ENCODE data around the gene ACLY. TPM values are rescaled to one million over a fixed set of nuclear protein-coding genes. Genes with fewer than 3 reads are reported as not detected.
A peak's percentile ranks its signal among the peaks of the same experiment; 100 is the strongest.

The ACLY gene
- 100 to 1,000 TPM; 142 to 153 TPM for total RNA-seq

DNA sequence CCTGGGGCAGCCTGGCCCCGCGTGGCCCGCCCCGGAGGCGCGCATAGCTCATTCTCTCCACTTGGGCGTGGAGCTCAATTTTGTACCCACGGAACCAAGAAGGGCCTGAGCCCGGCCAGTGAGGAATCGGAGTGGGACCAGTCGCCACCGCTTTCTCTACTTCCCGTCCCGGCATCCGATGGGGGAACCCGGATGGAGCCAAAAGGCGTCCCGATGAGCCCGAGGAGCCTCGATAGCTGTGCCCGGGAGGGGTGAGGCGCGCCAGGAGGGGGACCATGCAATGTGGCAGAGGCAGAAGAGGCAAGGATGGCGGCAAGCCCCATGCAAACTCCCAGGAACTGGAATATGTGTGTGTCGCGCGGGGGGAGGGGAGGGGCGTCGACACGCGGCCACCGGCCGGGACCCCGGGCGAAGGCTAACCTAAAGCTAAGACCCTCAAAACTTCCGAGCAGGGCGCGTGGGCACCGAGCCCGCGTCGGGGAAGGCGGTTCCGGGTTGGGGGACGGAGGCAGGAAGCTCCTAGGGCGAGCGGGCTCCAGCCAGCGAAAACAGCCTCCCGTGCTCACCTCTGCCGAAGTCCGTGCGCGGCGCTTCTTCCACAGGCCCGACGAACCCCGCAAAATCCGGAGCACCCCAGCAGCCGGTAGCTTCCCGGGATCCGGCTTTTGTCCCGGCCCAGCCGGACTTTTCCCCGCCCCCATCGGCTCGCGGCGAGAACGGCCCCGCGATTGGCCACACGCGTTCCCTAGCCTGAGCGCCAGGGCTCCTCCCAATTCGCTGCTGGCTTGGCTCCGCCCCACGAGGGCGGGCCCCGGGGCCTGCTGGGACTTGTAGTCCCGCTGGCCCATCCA lies at the start of gene ACLY:
Gene ACLY, minus strand, starts transcription at position 638 of the 851 bp plus-strand sequence. CDS start 5,078 bp downstream, outside the sequence.
- POLR2A ChIA-PET, result interaction anchor here (1.0 to 5.6 kb wide), 10 partner anchors 8 to 361 kb away, joined by 3 to 78 read pairs (median 8); partner anchors contain the start of genes CNP, DNAJC7, EIF1 and KLHL11
- peak; percentile 95 for ATAC-seq (ENCODE audit: low read depth)

GRCh38 chr17:41967921-41968578 lies 49.3 kb upstream of the ACLY start:
- Mint-ChIP-seq H3K4me3 (peak overlapping the region; percentile 87), H3K27me3 (no peaks in the 10 kb centered on the region), H3K36me3 (peaks cover 20% of the 10 kb centered on the region), H3K9me3 (no peaks in the 10 kb centered on the region), H3K27ac (peak overlapping the region; percentile 83), H3K4me1 (peaks cover 33% of the 10 kb centered on the region)
- no peak for DNase-seq
- no peak for ATAC-seq (ENCODE audit: low read depth)
- POLR2A ChIA-PET, result interaction anchor here (0.8 to 6.3 kb wide), 5 partner anchors 14 to 144 kb away, joined by 3 to 87 read pairs (median 8); partner anchors contain the start of genes DHX58, DNAJC7 and NKIRAS2

More for the DNA sequence above, at the start of gene ACLY:
- peak within 1 kb of the TSS; percentile 98 for H3K4me3 Mint-ChIP-seq
- H3K27ac Mint-ChIP-seq, result peak within 1 kb of the TSS; percentile 97
- no peaks in the 10 kb centered on the region for H3K27me3 Mint-ChIP-seq
- peaks cover 5% of the 10 kb centered on the region for H3K36me3 Mint-ChIP-seq
- peak; percentile 99 for DNase-seq
- H3K4me1 Mint-ChIP-seq, result peaks cover 30% of the 10 kb centered on the region
- no peaks in the 10 kb centered on the region for H3K9me3 Mint-ChIP-seq

DNA sequence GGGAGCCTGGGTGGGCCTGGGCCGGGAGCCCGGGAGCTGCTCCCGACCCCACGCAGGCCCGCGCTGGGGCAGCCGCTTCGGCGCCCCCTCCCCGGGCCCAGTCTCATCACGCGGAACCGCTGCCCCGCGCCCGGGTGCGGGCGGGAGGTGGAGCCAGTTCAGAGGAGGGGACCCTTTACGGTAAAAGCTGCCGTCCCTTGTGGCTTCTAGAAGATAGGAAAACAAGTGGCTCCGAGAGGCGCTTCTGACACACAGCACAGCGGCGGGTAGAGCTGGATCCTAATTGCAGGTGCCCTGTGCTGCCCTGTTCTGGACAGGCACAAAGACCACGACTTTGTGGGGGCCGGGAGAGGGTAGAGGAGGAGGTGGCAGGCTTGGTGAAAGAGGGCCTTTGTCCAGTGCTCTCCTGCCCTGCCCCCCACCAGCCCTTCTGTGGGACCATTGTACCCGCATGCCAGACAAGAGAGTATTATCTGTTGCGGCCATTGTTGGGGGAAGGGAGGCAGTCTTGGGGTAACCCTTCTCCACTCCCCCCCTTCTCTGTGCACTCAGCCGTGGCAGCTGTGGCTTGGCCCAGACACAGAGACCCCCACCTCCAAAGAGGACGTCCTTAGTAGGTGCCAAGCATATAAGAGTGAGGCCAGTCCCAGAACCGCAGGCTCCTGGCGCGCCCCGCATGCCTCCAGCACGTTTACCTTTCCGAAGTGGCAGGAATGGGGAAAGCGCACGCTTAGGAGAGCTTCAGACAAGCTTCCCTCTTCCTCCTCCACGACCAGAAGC lies 48.6 kb upstream of the ACLY start:
- DNase-seq, result no peak
- no peaks in the 10 kb centered on the region for H3K9me3 Mint-ChIP-seq
- H3K27me3 Mint-ChIP-seq, result no peaks in the 10 kb centered on the region
- H3K4me3 Mint-ChIP-seq, result peak overlapping the region; percentile 87
- POLR2A ChIA-PET, result interaction anchor here (0.8 to 6.3 kb wide), 18 partner anchors 10 to 278 kb away, joined by 3 to 87 read pairs (median 4); partner anchors contain the start of genes ACLY, DHX58, DNAJC7 and HSPB9
- no peak for ATAC-seq (ENCODE audit: low read depth)
- peaks cover 16% of the 10 kb centered on the region for H3K36me3 Mint-ChIP-seq
- peaks cover 32% of the 10 kb centered on the region for H3K4me1 Mint-ChIP-seq
- peak overlapping the region; percentile 83 for H3K27ac Mint-ChIP-seq

GRCh38 chr17:41966463-41967140 lies 47.9 kb upstream of the ACLY start, which contains the start of gene CNP:
CNP (plus strand) TSS chr17:41966795; CDS start chr17:41966885, 90 bp downstream.
- peak within 1 kb of the TSS; percentile 86 for H3K27ac Mint-ChIP-seq
- peaks cover 13% of the 10 kb centered on the region for H3K36me3 Mint-ChIP-seq
- H3K4me1 Mint-ChIP-seq, result peaks cover 28% of the 10 kb centered on the region
- ATAC-seq (ENCODE audit: low read depth), result peak; percentile 77
- H3K4me3 Mint-ChIP-seq, result peak within 1 kb of the TSS; percentile 87
- H3K9me3 Mint-ChIP-seq, result no peaks in the 10 kb centered on the region
- POLR2A ChIA-PET, result interaction anchor here (0.5 to 6.3 kb wide), 29 partner anchors 9 to 506 kb away, joined by 3 to 87 read pairs (median 4); partner anchors contain the start of genes ACLY, DHX58, DNAJC7 and HSPB9
- peak; percentile 96 for DNase-seq
- peaks cover 2% of the 10 kb centered on the region for H3K27me3 Mint-ChIP-seq

- H3K9me3 Mint-ChIP-seq, result no peaks in the 10 kb centered on the region
Observed at GRCh38 chr17:41965694-41966462, 47.1 kb upstream of the ACLY start.

GRCh38 chr17:41962768-41963434 lies 44.1 kb upstream of the ACLY start:
- Mint-ChIP-seq H3K4me3 (no peak overlapping the region), H3K4me1 (peaks cover 15% of the 10 kb centered on the region), H3K27me3 (peaks cover 2% of the 10 kb centered on the region), H3K36me3 (peaks cover under 1% of the 10 kb centered on the region), H3K9me3 (no peaks in the 10 kb centered on the region), H3K27ac (no peak overlapping the region)
- POLR2A ChIA-PET, result interaction anchor here (1.2 to 2.5 kb wide), 2 partner anchors 32 to 171 kb away, joined by 4 to 15 read pairs; partner anchors contain the start of gene ODAD4
- peak; percentile 74 for DNase-seq
- peak; percentile 23 for ATAC-seq (ENCODE audit: low read depth)

More at GRCh38 chr17:41965694-41966462, 47.1 kb upstream of the ACLY start:
- POLR2A ChIA-PET, result interaction anchor here (0.5 to 6.3 kb wide), 27 partner anchors 10 to 506 kb away, joined by 3 to 87 read pairs (median 4); partner anchors contain the start of genes ACLY, DHX58, DNAJC7 and HSPB9
- Mint-ChIP-seq H3K4me1 (peaks cover 24% of the 10 kb centered on the region), H3K4me3 (peak overlapping the region; percentile 76), H3K27ac (peak overlapping the region; percentile 86), H3K36me3 (peaks cover 11% of the 10 kb centered on the region), H3K27me3 (peaks cover 2% of the 10 kb centered on the region)
- ATAC-seq (ENCODE audit: low read depth) (peak; percentile 38), DNase-seq (peak; percentile 64)

GRCh38 chr17:41962111-41962510 lies 43.4 kb upstream of the ACLY start:
- Mint-ChIP-seq H3K27ac (no peak overlapping the region), H3K36me3 (no peaks in the 10 kb centered on the region), H3K4me1 (peaks cover 13% of the 10 kb centered on the region), H3K4me3 (no peak overlapping the region), H3K27me3 (peaks cover 2% of the 10 kb centered on the region), H3K9me3 (no peaks in the 10 kb centered on the region)
- DNase-seq, result no peak
- POLR2A ChIA-PET, result interaction anchor here (2.5 kb wide), 1 partner anchor 31 kb away, joined by 15 read pairs; the partner anchor contains the start of gene ODAD4
- ATAC-seq (ENCODE audit: low read depth), result no peak

- Mint-ChIP-seq H3K9me3 (no peaks in the 10 kb centered on the region), H3K4me3 (no peak overlapping the region), H3K4me1 (peaks cover 4% of the 10 kb centered on the region), H3K36me3 (peaks cover 1% of the 10 kb centered on the region), H3K27ac (no peak overlapping the region), H3K27me3 (peaks cover 2% of the 10 kb centered on the region)
- DNase-seq, result no peak
- POLR2A ChIA-PET, result interaction anchor here (0.6 to 2.6 kb wide), 3 partner anchors 10 to 153 kb away, joined by 3 to 7 read pairs (median 3); partner anchors contain the start of gene DHX58
- no peak for ATAC-seq (ENCODE audit: low read depth)
Observed at GRCh38 chr17:41959336-41960095, 40.8 kb upstream of the ACLY start.

DNA sequence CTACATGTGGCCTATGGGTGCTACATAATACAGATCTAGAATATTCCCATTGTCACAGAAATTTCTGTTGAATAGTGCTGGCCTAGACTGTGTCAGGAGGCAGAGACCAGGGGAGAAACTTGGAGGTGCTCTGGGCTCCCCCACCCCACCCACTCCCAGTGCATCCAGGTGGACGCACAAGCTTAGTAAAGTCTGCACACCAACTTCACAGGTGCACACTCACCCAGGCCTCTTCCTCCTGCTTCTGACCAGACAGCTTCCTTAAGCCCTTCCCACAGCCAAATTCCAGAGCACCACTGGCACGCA lies 40.2 kb upstream of the ACLY start:
- DNase-seq (no peak), ATAC-seq (ENCODE audit: low read depth) (no peak)
- Mint-ChIP-seq H3K27me3 (peaks cover 2% of the 10 kb centered on the region), H3K9me3 (no peaks in the 10 kb centered on the region), H3K4me3 (no peak overlapping the region), H3K4me1 (peaks cover 4% of the 10 kb centered on the region), H3K36me3 (peaks cover 1% of the 10 kb centered on the region), H3K27ac (no peak overlapping the region)
- POLR2A ChIA-PET, result interaction anchor here (1.2 to 2.6 kb wide), 2 partner anchors 26 to 154 kb away, joined by 3 to 7 read pairs; partner anchors contain the start of gene DHX58

GRCh38 chr17:41957869-41958439 lies 39.2 kb upstream of the ACLY start:
- peaks cover 1% of the 10 kb centered on the region for H3K36me3 Mint-ChIP-seq
- POLR2A ChIA-PET, result interaction anchor here (0.6 to 2.6 kb wide), 2 partner anchors 25 to 102 kb away, joined by 4 to 7 read pairs; no protein-coding TSS in a partner anchor
- peaks cover 3% of the 10 kb centered on the region for H3K4me1 Mint-ChIP-seq
- no peak overlapping the region for H3K4me3 Mint-ChIP-seq
- ATAC-seq (ENCODE audit: low read depth) (no peak), DNase-seq (no peak)
- H3K9me3 Mint-ChIP-seq, result no peaks in the 10 kb centered on the region
- peaks cover 4% of the 10 kb centered on the region for H3K27me3 Mint-ChIP-seq
- no peak overlapping the region for H3K27ac Mint-ChIP-seq

Measured in activated naive CD8-positive, alpha-beta T cell treated with anti-CD3 and anti-CD28 coated beads, Interleukin-2, amount 10 ng/mL, durations not matched to agents 7 days and 5 days (primary cell).